HG02610 (cell line): ENCODE results near the gene CDH23.

Experiments
- ATAC-seq: cut with Tn5 transposase; IDR thresholded peaks from one replicate; pipeline ENCODE4 v1.9.1; 2021; ENCODE audit warnings: mild to moderate bottlenecking, moderate library complexity; ENCODE audit not compliant: unreplicated experiment

The CDH23 gene

DNA sequence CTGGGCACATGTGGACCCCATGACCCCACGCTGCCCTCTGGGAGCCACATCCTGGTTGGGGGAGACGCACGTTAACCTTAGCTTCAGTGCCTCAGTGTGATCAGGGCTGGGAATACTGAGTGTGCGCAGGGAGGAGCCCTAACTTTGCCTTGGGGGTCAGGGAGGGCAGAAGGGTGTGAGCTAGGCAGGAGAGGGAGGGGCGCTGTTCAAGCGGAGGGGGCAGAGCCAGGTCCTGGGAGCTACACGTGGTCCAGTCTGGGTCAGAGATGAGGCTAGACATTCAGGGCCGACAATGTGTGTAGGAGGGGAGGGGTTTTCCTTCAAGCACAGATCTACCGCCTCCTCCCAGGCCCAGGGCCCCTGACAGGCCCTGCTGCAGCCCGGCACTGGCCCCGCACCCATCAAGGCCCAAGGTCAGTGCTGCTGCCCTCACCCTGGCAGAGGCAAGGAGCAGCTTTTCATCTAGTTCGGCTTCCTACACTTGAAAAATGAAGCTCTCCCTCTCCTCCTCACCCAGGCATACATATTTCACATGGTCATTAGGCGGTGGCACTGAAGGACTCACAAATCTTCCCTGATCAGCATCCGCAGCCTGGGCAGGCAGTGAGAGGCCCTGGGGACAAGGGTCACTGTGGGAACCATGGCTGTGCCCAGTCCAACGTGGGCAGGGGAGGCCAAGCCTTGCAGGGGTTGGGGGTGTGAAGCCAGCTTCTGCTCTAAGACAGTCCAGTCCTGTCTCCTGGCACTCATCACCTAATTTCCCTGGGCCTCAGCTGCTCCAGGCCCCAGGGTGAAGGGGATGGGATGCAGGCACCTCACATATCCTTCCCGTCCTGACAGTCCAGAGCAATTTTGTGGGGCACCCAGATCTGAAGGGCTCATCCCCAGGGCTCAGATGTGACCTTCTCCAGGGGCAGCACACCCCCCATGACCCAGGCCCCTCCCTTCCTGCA lies 275.6 kb downstream of the CDH23 start:
- ATAC-seq: no peak

DNA sequence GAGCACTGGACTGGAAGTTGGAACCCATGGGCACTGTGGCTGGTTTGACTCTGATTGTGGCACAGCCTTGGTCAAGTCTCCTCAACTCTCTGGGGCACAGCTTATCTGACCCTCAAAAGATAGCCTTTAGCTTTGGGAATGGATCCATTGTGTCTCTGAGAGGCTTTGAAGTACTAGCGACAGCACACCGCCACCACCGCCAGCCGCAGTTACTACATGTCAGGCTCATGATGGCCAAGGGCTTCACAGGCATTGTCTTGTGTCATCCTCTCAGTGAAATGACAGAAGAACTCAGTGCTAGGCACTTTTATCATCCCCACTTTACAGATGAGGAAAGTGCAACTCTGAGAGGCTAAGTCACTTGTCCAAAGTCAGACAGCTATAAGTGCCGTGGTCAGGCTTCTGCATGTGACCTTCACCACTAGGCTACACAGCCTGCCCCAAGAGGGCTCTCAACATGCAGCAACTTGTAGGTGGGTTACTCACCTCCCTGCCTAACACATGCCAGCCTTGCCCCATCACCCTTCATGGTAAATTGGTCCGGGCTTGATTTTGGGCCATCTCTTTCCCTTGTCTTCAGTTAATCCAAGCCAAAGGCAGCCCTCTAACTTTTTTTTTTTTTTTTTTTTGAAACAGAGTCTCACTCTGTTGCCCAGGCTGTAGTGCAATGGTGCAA lies 278.7 kb downstream of the CDH23 start:
- ATAC-seq: no peak

DNA sequence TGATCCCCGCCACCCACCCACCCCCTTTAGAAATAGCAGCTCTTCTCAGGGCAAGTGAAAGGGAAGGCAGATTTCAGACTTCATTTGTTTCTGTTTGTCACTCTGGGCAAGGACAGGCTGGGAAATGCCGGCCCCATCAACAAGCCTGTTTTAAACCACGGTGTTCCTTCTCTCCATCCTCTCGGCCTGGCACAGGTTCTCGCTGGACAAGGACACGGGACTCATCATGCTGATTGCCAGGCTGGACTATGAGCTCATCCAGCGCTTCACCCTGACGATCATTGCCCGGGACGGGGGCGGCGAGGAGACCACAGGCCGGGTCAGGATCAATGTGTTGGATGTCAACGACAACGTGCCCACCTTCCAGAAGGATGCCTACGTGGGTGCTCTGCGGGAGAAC lies 280.5 kb downstream of the CDH23 start:
- ATAC-seq: no peak

DNA sequence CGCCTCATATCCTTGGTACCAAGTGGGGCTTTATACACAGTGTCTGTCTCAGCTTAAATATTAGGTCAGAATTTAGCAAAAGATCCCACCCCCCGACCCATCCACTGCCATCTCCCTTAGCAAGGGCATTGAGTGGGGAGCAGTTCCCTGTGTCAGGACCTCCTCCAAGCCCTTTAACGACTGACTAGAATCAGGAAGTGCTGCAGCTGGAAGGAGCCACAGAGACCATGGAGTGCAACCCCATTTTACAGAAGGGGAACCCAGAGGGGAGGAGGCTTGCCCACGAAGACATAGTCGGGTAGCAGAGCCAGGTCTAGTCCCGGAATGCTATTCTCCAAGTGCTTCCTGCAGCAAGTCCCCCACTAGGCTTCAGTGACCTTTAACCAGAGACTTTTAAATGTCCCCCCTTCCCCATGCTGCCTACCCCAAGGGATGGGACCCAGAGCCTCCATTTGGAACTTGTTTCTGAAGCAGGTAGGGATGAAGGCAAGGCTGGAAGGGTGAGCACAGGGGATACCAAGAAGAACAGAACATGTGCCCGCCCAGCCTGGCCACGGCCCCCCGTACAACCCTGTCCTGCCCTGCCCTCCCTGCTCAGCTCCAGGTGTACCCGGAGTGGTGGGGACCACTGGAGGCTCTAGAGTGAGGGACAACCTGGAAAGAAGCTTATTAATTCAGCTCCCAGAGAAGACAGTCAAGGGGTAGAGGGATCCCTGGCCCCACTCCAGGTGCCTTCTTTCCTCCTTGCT lies 281.5 kb downstream of the CDH23 start:
- ATAC-seq: no peak

DNA sequence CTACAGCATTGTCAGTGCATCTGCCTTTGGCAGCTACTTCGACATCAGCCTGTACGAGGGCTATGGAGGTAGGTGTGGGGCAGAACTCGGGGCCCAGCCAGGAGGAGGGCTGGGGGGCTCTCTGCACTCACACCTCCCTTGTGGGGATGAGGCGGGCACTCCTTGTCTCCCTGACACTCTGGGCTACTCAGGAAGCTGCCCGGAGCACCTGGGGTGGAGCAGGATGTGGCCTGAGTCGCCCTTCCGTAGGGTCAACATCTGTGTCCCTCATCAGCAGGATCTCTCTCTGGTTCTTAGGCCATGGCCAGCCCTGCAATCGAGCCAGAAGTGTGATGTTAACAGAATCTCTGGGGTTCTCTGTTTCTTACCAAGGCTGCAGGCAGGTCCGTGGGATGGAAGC lies 282.7 kb downstream of the CDH23 start:
- ATAC-seq: no peak

DNA sequence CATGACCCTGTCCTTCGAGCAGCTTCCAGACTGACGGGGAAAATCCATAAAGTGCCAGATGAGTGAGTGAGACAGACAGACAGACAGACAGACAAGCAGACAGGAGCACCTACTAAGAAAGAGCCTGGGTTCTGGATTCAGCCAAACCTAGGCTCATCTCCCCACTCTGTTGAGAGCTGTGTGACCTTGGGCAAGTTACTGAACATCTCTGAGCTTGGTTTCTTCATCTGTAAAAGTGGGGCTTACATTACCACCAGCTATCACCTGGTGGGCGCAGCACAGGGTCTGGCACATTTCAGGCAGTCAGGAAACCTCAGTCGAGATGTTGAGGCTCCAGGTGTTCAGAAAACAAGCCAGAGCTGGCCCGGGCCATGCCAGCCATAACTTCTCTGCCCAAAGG lies 285.3 kb downstream of the CDH23 start:
- ATAC-seq: no peak

DNA sequence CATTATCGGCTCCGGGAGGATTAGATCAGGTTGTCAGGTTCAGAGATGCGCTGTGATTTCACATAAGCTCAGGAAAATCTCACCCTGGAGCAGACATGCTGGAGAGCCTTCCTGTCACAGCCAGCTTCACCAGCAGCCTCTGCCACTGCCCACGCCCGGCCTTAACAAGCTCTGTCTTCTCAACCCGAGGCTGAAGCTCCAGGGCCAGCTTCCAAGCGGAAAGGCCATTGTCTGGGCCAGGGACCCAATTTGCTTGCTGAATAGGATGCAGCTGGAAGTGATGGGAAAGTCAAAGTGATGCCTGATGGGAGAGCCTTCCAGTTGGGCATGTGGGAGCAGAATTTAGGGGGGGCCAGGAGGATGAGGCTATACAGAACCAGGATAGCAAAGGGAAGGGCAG lies 286.6 kb downstream of the CDH23 start:
- no peak for ATAC-seq

DNA sequence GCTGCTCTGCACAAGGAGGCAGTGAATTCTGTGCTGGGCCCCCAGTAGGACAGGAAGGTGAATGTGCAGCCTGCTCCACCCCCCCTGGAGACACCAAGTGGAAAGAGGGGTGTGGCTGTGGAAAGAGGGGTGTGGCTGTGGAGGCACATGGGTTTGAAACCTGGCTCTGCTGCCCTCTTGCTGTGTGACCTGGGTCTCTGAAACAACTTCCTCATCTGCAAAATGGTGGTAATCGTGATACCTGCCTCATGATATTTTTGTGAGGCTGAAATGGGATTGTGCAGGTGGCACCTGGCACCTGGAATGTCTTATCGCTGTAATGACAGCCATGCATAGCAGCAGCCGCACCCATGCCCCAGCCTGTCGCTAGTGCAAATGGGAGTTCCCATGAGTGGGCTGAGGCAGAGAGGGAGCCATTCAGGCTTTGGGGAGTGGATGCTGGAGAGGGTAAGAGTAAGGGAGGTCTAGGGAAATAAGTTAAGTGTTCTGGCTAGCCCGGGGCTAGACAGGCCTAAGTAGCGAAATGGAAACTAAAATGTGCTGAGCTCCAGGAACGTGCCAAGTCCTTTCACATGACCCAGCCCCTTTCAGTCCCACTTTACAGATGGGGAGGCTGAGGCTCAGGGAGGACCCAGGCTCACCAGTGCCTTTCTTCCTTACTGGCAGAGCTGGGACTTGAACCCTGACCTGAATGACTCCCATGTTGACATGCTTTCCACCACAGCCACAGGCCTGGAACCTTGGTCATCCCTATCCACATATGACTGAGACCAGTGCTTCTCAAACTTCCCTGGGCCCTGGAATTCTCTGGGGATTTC lies 287.8 kb downstream of the CDH23 start:
- ATAC-seq: no peak

DNA sequence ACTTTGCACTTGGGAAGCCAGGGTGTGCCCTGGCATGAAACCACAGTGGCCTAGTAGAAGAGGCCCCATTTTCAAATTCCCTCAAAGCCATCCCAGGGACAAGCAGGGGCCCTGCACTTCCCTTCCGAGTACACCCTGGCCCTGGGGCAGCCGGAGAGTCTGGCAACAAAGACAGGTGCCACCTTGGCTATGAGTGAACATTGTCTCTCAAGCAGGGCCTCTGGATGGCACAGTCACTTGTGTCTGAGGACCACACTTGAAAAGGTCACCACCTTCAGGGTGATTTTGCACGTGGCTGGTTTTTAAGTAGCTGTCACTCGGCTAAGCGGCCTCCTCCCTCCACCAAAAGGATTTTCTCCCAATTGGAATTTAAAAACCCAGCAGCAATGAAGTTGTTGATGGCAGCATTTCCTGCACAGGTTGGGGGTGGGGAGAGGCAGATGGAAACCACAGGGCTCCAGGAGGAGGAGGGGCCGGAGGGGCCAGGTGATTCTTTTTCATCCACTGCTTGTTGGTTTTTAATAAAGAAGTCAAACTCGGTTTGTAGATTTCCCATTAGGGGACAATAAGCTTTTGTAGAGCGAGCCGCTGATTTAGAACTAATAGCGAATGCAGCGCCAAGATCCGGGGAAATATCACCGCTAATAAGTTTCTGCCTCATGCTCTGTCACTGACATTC lies 289.0 kb downstream of the CDH23 start:
- no peak for ATAC-seq

DNA sequence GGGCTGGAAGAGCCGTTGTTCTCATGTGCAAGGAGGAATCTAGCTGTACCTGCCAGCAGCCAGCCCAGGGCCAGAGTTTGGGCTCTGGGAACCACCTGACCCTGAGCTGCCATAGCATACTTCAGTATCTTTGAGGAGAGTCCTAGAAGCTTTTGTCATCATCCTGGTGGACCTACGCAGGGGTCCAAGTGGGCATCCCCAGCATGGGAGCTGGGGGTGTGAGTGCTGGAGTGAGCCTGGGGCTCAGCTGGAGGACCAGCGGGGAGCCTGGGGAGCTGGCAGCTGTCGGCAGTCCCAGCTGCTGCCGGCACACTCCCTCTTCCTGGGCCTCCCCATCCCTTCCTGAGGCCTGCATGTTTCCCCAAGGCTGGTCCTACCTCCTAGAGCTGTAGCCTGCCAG lies 290.4 kb downstream of the CDH23 start:
- ATAC-seq: no peak

DNA sequence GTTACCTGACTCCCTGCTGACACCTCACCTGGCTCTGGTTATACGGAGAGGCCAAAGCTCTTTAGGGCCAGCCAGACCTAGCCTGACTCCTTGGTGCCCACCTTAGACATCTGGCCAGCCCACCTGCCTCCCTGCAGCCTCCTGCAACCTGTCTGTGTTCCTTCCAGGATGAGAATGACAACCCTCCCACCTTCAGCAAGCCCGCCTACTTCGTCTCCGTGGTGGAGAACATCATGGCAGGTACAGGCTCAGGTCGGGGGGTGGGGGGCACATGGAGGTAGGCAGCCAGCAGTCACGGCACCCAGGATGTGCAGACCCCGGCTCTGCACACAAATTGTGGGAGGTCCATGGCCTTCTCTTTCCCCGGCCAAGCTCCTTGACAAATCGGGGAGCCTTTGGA lies 290.8 kb downstream of the CDH23 start:
- ATAC-seq: no peak

DNA sequence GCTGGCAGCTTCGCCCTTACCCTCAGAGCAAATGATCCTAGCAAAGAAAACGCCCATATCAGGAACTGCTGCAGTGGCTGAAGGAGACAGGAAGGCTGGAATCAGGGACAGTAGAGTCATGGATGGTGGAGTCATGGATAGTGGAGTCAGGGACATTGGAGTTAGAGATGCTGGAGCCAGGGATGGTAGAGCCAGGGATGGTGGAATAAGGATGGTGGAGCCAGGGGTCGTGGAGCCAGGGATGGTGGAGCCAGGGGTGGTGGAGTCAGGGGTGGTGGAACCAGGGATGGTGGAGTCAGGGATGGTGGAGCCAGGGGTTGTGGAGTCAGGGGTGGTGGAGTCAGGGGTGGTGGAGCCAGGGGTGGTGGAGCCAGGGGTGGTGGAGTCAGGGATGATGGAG lies 291.5 kb downstream of the CDH23 start:
- ATAC-seq: no peak

DNA sequence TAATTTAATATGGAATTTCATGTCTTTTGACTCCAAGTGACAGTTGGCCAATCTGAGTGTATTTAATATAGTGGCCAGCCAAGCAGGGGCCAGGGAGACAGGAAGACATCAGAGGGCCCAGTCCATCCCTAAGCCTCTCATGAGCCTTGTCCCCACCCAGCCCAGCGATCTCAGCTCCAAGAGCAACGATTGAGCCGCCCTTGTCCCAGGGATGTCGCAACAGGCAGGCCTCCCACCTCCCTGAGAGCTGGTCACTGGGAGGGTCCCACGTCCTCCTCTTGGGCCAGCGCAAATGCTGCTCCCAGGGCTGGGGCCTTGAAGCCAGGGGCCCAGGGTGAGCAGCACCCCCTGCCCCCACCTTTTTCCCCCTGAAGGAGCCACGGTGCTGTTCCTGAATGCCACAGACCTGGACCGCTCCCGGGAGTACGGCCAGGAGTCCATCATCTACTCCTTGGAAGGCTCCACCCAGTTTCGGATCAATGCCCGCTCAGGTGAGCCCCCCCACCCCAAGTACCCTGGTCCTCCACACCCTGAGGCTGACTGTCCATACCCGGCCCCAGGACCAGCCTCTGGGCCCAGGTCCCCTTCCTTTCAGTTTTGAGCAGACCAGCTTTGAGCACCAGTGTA lies 293.5 kb downstream of the CDH23 start:
- no peak for ATAC-seq

DNA sequence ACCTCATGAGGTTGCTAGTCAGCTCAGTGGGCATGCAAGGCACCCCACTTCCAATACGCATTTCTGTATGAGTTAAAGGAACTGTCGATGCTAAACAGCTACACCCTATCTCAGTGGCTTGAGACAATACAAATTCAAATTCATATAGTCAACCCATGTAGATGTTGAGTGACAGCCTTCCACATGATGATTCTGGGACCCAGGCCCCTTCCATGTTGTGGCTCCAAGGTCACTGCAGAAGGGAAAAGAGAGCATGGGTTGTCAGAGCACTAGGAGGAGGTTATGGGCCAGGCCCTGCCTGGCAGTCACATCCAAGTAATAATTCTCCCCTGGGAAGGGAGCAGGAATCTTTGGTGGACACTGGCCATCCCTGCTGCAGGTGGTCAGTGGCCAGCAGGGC lies 294.7 kb downstream of the CDH23 start:
- ATAC-seq: no peak

DNA sequence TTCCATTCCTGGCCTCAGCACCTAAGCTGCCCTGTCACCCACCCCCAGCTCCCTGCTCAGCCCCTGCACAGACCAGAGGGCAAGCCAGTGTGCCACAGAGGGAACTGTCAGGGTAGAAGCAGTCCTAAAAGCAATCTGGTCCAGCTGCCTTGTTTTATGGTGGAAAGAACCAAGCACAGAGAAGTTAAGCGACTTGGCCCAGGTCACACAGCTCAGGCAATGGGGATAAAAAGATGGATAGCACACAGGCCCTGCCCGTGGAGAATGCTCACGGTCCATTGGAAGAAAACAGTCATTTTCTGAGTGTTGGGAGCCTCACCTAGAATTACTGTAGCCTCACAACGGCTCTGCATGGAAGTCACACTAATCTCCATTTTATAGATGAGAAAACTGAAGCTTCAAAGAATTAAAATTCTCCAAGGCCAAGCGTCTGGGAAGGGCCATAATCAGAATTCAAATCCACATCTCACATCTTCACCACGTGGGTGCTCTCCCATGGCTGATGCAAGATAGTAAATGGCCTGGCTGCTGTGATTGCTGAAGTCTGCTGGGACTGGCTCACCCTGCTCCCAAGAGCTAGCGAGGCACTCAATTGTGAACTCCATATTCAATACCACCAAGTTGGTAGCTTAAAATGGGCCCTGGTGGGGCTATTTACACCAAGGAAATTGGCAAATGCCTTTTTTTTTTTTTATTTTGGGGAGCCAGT lies 296.0 kb downstream of the CDH23 start:
- ATAC-seq: no peak

DNA sequence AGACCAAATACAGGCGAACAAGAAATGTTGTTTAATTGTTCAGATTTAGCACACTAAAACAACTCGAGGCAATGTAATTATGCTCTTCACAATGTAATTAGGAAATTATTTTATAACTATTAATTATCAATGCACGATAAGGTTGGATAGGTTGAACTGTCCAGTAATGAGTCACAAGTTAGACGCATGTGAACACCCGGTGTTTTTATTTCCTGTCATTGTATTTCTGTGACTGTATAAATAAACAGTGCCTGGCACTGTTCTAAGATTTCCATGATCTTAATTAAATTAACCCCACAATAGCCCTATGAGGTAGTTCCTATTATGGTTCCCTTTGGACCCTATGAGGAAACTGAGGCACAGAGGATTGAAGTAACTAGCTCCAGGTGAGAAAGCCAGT lies 296.7 kb downstream of the CDH23 start:
- no peak for ATAC-seq

DNA sequence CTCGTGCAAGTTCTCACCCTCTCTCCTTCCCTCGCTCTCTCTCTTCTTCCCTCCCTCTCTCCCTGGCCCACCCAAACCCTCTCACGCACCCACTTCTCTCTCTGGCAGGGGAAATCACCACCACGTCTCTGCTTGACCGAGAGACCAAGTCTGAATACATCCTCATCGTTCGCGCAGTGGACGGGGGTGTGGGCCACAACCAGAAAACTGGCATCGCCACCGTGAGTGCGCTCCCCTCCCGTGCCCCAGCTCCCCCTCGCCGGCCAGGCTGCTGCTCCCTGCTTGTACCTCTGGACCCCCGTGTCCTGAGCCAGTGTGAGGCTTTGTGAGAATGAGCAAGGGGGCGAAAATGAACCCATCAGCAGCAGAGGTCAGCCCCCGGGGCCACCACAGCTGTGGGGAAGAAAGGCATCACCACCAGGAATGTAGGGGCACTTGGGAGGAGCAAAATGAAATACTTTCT lies 297.4 kb downstream of the CDH23 start:
- peak; percentile 27 for ATAC-seq

DNA sequence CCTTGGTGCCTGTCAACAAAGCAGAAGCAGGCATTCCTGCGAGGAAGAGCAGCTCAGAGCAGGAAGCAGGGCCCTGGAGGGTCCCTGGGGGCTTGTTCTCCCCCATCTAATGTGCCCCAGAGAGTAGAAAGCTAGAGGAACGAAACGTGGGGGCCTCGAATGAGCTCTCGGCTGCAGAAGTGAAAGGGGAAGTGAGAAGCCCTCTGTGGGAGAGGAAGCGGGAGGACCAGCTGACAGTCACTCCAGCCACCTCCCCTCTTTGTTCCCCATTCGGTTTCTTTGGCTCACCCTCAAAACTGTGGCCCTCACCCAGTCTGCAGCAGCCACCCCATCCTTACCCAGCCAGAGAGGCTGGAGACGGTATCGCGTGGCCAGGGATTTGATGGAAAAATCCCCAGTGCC lies 297.8 kb downstream of the CDH23 start:
- ATAC-seq: peak; percentile 81
